ENCODE measurements around the gene PPP1R3C.

DNA sequence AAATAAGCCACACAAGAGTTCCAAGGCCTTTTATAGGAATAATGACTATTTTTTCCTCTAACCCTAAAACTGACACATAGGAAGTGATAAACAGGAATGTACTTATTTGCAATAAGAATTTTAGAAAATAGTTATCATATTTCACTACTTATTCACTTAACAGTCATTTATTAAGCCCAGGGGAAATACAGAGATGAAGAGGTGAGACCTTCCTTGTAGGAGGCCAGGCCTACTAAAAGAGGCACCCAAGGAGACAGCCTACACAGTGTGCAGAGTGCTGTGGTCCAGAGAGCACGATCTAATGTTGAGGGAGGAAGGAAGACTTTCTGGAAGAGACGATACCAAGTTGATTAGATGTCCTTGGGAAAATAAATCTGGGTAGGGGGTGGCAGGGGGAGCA, 45.0 kb upstream of the PPP1R3C start:
- TF ChIP-seq, protein P1, sequence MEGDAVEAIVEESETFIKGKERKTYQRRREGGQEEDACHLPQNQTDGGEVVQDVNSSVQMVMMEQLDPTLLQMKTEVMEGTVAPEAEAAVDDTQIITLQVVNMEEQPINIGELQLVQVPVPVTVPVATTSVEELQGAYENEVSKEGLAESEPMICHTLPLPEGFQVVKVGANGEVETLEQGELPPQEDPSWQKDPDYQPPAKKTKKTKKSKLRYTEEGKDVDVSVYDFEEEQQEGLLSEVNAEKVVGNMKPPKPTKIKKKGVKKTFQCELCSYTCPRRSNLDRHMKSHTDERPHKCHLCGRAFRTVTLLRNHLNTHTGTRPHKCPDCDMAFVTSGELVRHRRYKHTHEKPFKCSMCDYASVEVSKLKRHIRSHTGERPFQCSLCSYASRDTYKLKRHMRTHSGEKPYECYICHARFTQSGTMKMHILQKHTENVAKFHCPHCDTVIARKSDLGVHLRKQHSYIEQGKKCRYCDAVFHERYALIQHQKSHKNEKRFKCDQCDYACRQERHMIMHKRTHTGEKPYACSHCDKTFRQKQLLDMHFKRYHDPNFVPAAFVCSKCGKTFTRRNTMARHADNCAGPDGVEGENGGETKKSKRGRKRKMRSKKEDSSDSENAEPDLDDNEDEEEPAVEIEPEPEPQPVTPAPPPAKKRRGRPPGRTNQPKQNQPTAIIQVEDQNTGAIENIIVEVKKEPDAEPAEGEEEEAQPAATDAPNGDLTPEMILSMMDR (IDR thresholded peaks at IDR 0.05): no peak
- TF ChIP-seq POLR2A (IDR thresholded peaks at IDR 0.05): no peak
